ENCODE data around the gene SVOP. TPM values are rescaled to one million over a fixed set of nuclear protein-coding genes. Genes with fewer than 3 reads are reported as not detected.
"Not testable (repeated sequence)": the region's sequence is repeated elsewhere in the genome, so short reads cannot be mapped to it uniquely, and the experiment has no call there.

SVOP gene
- total and polyA plus RNA-seq, 7 donors, result 0.04 to 0.45 (median 0.08) TPM; not detected in 2

GRCh38 chr12:109053382-109054123 is 32.7 kb upstream of the SVOP start:
- Histone ChIP-seq H3K27ac (peak overlapping the region; percentile 90), H3K4me1 (peaks cover 11% of the 10 kb centered on the region), H3K9me3 (no peaks in the 10 kb centered on the region), H3K27me3 (ENCODE audit: insufficient read depth in 3 of 3, low read length in 2 of 3) (no peaks in the 10 kb centered on the region), H3K4me3 (peak overlapping the region; percentile 88), H3K36me3 (ENCODE audit: insufficient read depth in 1 of 2, low read depth in 1 of 2) (peaks cover 0 to 20% of the 10 kb centered on the region in 2 donors)
- no peak for TF ChIP-seq CTCF (IDR thresholded peaks at IDR 0.05)
- intact Hi-C loops (cut with DNase I), result no loop called here
- WGBS, 3 donors, result 15 to 23% (median 17%) methylated on average over 9 of the region's 9 CpGs
- ATAC-seq (no peak), DNase-seq (no peak)

GRCh38 chr12:109052414-109053323 is 31.8 kb upstream of the SVOP start, which contains the start of gene USP30:
TSS of gene USP30 (plus strand) at chr12:109052576. CDS start at chr12:109052679, 103 bp downstream.
- Histone ChIP-seq H3K27me3 (ENCODE audit: insufficient read depth in 3 of 3, low read length in 2 of 3) (no peaks in the 10 kb centered on the region), H3K36me3 (ENCODE audit: insufficient read depth in 1 of 2, low read depth in 1 of 2) (peaks cover 0 to 11% of the 10 kb centered on the region in 2 donors), H3K9me3 (no peaks in the 10 kb centered on the region), H3K27ac (peak within 1 kb of the TSS; percentile 90), H3K4me3 (peak within 1 kb of the TSS; percentile 88), H3K4me1 (peaks cover 11% of the 10 kb centered on the region)
- TF ChIP-seq CTCF (IDR thresholded peaks at IDR 0.05), result no peak
- 0% methylated on average over 59 to 61 of the region's 61 CpGs for WGBS, 3 donors
- intact Hi-C loops (cut with DNase I), result no loop called here
- DNase-seq (peak; percentile 84 to 90), ATAC-seq (peak; percentile 96 to 99 (median 99))

GRCh38 chr12:109052097-109052413 is 31.2 kb upstream of the SVOP start:
- intact Hi-C loops (cut with DNase I), result no loop called here
- H3K27me3 ChIP-seq (ENCODE audit: insufficient read depth in 3 of 3, low read length in 2 of 3), result no peaks in the 10 kb centered on the region
- ATAC-seq, result peak in 3 of 4 donors; percentile 49 to 72 (median 50)
- H3K4me3 ChIP-seq, result peak overlapping the region; percentile 88
- no peak for TF ChIP-seq CTCF (IDR thresholded peaks at IDR 0.05)
- no peak for DNase-seq
- H3K27ac ChIP-seq, result peak overlapping the region; percentile 90
- peaks cover 0 to 6% of the 10 kb centered on the region in 2 donors for H3K36me3 ChIP-seq (ENCODE audit: insufficient read depth in 1 of 2, low read depth in 1 of 2)
- H3K9me3 ChIP-seq, result no peaks in the 10 kb centered on the region
- peaks cover 11% of the 10 kb centered on the region for H3K4me1 ChIP-seq
- WGBS, 3 donors, result 3 to 10% (median 3%) methylated on average over 6 of the region's 6 CpGs

- H3K4me3 ChIP-seq; H3K36me3 ChIP-seq (ENCODE audit: insufficient read depth in 1 of 2, low read depth in 1 of 2); ATAC-seq; H3K9me3 ChIP-seq; intact Hi-C loops (cut with DNase I); DNase-seq; H3K27me3 ChIP-seq (ENCODE audit: insufficient read depth in 3 of 3, low read length in 2 of 3); H3K27ac ChIP-seq: not testable (repeated sequence)
- peaks cover 11% of the 10 kb centered on the region for H3K4me1 ChIP-seq
- 73 to 82% (median 77%) methylated on average over 8 of the region's 8 CpGs for whole genome bisulfite sequencing, 3 donors
These were observed 28.9 kb upstream of the SVOP start for GRCh38 chr12:109049794-109050193.

- H3K4me1 ChIP-seq; H3K27me3 ChIP-seq (ENCODE audit: insufficient read depth in 3 of 3, low read length in 2 of 3); H3K27ac ChIP-seq; H3K4me3 ChIP-seq; H3K9me3 ChIP-seq; H3K36me3 ChIP-seq (ENCODE audit: insufficient read depth in 1 of 2, low read depth in 1 of 2); DNase-seq; ATAC-seq; intact Hi-C loops (cut with DNase I): not testable (repeated sequence)
- 76 to 77% (median 76%) methylated on average over 3 of the region's 3 CpGs for WGBS, 3 donors
These were observed 27.8 kb upstream of the SVOP start for GRCh38 chr12:109048706-109049105.

Measured in psoas muscle (tissue), 8 donors.